Stimulated activated CD8-positive, alpha-beta memory T cell treated with anti-CD3 and anti-CD28 coated beads, Interleukin-7, amount 100 ng/mL, for 48 hours (primary cell): ENCODE results near the gene C3orf33.

Experiments used
- DNase-seq, 2 donors: peaks; one replicate each; pipeline ENCODE4 v3.0.0-alpha.2; 2020; ENCODE audit warnings: low read depth in 1 of 2; ENCODE audit errors: extremely low read depth in 1 of 2

C3orf33 gene

DNA sequence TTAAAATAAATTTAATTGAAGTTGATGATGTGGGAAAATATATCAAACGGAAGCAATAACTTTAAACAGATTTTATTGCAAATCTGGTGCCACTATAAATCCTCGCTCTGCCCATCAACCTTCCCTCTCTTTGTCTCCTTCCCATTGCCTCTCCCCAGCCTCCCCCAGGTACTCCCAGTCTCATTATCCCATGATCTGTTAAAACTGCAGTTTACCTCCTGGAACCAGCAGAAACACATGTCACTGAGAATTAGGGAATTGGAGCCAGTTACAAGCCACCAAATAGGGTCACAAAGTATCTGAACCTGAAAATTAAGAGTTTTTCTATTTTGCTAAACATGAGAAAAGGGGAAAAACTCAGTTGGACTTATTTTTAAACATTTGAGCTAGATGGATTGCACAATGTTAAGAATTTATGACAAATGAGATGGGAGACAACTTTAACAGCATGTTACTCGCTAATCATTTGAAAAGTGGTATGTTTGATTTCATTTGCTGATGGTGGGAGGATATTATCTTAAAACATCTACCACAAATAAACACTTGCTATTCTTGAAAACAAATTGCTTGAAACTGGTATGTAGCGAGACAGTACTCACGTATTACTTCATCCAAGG lies 63.6 kb downstream of the C3orf33 start:
- no peak for DNase-seq

GRCh38 chr3:155741603-155742002 lies 64.5 kb downstream of the C3orf33 start:
- DNase-seq, result no peak

GRCh38 chr3:155741101-155741500 lies 65.0 kb downstream of the C3orf33 start:
- no peak for DNase-seq

GRCh38 chr3:155739154-155739553 lies 66.9 kb downstream of the C3orf33 start:
- DNase-seq, result no peak

DNA sequence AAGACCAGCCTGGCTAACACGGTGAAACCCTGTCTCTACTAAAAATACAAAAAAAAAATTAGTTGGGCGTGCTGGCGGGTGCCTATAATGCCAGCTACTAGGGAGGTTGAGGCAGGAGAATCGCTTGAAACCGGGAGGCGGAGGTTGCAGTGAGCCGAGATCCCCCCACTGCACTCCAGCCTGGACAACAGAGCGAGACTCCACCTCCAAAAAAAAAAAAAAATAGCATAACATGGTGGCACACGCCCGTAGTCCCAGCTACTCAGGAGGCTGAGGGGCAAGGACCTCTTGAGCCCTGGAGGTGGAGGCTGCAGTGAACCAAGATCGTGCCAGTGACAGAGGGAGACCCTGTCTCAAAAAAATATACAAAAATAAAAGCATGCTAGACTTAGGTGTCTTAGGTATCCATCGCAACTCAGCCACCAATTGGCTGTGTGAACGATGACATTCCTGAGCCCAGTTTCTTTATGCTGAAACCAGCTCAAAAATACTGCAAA lies 67.5 kb downstream of the C3orf33 start:
- no peak for DNase-seq

GRCh38 chr3:155737844-155738460 lies 68.1 kb downstream of the C3orf33 start:
- DNase-seq, result no peak

DNA sequence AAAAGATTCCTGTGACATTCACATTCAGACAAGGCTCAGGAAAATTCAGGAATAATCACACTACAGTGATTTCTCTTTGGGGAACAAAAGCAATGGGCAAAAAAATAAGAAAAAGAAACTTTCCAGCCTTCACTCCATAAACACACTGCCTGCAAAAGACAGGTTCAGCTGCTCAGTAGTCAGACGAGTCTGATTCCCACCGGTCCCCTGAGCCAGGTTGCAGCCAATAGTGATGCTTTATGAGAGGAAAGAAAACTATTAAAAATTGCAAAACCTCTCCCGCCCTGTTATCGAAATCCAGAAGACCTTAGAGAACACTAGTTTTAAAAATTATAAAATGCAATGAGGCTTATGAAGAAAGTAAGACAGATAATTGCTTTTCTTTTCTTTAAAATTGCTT lies 69.7 kb downstream of the C3orf33 start:
- DNase-seq, result no peak

DNA sequence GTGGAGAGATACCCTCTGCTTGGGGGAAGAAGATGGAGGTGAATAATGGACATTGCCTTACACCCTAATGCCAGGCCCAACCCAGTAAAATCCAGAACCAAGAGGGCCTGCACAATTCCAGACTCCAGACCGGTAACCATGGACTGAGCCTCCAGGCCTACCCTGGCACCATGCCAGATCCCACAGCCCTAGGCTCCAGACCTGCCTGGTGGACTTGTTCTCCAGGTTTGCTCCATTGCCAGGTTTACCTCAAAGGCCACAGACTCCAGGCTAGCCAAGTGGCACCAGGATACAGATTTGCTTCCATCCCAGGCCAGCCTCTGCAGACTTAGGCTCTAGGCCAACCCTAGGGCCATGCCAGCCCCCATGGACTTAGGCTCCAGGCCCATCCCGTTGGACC lies 75.2 kb downstream of the C3orf33 start:
- no peak for DNase-seq

DNA sequence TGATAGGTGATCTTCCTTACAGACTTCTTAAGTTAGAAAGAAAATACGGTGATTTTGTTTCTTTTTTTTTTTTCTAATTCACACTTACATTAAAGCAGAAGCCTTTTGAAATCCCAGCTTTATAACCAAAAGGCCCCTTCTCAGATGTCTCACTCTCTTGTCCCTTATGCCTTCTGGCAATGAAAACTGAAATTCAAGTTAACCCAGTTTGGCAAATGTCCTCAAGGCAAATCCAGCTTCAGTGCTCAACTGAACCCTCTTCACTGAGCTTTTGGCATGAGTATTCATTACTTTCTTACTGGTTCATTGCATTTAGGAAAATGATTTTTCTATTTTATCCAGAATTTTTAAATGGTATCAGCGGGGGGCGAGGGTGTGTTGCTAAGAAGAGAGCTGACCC lies 78.2 kb downstream of the C3orf33 start:
- DNase-seq, result no peak

- DNase-seq, result no peak
Observed at GRCh38 chr3:155714295-155714718, 91.8 kb downstream of the C3orf33 start.
